ENCODE data around the gene PDE9A. TPM values are rescaled to one million over a fixed set of nuclear protein-coding genes. Genes with fewer than 3 reads are reported as not detected.
A peak's percentile ranks its signal among the peaks of the same experiment; 100 is the strongest.
"Not testable (repeated sequence)": the region's sequence is repeated elsewhere in the genome, so short reads cannot be mapped to it uniquely, and the experiment has no call there.

The PDE9A gene
- polyA plus RNA-seq, 10 donors, result 6.7 to 10.7 (median 8.5) TPM

DNA sequence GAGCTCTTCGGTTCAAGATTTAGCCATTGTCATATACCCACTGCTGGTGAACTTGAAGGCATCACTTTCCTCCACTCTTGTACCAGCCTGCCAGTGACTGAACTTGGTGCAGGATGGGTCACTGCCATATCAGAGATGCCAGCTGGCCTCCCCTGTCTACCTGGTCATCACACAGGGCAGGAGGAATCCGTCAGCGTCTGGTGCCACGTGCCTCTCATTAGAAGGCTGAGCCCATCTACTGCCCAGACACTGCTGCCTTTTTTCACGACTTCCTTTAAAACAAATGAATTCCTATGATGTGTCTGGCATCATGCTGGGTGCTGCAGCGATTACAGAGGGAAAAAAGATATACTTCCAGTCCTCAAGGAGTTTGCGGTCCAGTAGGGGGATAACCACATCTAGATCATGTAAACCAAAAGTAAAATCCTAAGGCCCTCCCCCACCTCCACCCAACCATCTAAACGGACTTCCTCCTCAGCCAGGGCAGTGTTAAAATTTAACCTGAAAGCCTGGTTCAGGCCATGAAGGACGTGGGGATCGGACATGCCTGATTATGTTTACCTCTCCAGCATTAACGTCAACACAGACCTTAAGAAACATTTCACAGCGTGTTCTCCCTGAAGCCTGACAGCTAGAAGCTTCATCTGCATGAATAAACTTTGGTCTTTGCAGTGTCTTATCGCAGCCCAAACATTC is 29.2 kb upstream of the PDE9A start:
- no peak for DNase-seq

DNA sequence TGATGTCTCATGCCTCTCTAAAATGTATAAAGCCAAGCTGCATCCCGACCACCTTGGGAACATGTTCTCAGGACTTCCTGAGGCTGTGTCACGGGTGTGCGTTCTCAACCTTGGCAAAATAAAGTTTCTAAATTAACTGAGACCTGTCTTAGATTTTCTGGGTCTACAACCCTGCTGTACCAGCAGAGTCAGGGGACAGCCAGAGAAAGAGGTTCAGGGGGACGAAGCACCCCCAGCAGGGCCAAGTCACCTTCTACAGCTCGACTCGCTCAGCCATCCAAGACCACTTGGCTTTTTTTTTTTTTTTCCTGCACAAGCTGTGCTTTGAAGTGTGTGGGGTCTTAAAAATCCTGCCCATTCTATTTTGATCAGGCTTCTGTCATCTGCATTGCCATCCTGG is 28.5 kb upstream of the PDE9A start:
- no peak for DNase-seq

DNA sequence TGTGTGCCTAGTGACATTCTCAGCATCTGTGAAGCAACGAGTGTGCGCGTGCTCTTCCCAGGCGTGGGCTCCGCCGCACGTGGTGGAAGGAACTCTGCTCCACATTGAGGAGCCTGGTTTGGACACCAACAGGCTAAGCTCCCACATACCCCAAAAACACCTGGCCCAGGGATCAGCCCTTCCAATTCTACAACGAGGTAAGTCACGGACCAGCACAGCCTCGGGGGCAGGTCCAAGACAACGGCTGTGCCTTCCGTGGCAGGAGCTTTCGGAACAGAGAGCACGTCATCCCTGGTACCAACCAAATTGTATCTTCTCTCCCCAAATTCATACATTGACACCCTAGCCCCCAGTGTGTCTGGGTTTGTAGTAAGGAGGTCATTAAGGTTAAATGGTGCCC is 27.2 kb upstream of the PDE9A start:
- no peak for DNase-seq

DNA sequence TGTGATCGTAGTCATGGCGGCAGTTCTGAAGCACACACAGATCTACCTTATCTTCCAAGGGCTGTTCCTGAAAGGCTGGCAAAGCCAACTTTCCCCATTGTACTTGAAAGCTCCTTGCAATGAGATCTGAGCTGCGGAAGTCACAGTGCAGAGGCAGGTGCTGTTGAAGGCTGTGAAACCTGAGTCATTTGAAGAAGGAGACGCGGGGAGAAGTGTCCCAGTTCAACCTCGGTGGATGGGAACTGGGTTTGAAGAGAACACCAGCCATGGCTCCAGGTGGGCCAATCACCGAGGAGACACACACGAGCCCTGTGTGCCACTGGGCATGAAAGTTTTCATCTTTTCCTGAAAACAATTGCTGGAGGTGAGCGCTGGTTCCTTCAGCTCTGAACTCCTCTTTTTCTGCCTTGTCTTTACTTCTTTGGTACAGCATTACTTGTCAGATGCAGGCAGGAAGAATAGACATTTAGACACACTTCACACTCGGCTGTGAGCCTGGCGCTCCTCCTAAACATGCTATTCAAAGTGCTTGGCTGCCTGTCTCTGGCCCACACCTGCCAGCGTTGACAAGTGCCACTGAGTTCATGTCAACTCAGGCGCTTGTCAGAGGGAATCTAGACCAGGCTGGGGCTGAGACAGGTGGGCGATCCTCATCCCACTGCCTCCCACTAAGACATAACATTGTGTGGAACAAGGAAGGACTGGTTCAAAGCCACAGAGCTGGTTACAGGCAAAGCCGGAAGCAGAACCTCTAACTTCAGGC is 25.7 kb upstream of the PDE9A start:
- no peak for DNase-seq

DNA sequence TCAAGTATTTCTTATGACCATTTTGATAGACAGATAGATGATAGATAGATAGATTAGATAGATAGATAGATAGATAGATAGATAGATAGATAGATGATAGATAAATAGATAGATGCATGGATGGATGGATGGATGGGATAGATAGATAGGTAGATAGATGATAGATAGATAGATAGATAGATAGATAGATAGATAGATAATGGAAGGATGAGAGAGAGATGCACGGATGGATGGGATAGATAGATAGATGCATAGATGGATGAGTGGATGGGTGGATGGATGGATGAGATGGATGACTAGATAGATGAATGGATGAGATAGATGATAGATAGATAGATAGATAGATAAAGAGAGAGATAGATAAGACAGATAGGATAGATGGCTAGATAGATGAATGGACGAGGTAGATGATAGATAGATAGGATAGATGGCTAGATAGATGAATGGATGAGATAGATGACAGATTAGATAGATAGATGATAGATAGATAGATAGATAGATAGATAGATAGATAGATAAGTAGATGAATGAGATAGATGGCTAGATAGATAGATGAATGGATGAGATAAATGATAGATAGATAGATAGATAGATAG is 24.9 kb upstream of the PDE9A start:
- not testable (repeated sequence) for DNase-seq

DNA sequence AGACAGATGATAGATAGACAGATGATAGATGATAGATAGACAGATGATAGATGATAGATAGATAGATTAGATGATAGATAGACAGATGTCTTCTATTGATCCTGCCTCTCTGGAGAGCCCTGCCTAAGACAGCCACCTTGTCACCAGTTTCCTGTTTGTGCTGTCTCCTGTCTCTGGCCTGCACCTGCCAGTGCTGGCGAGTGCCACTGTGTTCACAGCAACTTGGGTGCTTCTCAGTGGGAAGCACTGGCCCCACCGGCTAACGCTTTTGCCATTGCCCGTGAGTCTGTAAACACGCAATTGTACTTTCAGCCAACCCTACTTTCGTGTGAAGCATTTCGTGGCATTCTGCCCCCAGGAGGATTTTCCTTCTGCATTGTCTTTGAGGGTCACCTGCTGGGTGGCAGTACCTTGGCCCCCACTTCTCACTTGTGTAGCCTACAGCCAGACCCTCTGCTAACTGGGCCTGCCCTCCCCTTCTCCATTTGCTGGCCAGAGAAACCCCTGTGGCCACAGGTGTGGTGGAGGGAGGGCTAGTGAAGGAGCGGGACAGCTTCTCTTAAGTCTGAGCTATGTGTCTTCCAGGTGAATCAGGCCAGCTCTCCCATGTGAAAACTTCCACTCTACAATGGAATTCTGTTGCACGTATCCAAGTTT is 23.4 kb upstream of the PDE9A start:
- no peak for DNase-seq

DNA sequence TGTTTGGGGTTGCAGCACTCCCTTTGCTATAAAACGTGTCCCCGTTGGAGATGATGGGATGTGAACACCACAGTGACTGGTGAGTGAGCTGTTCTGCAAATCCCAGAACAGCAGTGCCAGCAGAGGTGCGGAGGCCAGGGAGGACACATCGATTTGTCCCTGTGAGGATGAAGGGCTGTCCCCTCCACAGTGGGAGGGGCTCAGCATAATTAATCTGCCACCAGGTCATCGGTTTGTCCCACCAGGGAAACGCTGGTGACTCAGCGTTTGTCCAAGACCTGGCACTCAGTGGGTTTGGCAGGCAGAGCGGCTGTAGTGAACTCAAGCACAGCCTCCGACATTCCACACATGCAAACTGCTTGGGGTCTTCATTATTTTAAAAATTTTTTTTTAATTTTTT is 22.8 kb upstream of the PDE9A start:
- no peak for DNase-seq

DNA sequence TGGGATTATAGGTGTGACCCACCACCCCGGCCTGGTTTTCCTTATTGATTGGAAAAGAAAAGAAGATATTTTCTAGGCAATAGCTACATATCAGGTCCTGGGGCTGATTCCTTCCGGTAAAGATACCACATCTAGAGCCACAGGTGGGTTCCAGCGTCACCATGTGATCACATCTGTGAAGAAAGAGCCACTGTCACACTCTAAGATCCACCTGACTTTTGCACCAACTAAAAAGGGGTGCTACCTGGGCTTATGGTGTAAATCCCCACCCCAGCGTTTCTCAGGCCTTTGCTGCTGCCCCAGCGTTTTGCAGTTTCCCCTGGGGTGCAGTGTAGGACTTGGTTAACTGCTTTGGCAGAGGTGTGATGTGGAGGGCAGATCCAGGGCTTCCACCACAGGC is 22.3 kb upstream of the PDE9A start:
- DNase-seq, result no peak

DNA sequence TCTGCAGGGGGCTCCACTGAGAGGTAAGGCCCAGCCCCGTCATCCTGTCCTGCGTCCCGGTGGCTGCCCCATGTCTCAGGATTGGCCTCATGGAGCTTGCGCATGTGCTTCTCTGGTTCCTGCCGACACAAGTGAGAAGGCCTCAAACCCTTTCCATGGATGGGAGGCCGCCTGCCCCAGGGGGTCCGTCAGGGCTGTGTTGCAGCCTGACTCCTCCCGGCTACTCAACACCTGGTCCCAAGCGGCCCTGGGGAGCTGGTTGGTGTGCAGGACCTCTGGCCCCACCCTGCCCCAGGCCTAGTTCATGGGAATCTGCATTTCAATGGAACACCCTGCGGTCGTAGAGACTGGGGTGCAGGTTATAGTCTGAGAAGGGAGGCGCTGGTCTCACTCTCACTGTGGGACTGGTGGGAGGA is 21.1 kb upstream of the PDE9A start:
- DNase-seq, result no peak

DNA sequence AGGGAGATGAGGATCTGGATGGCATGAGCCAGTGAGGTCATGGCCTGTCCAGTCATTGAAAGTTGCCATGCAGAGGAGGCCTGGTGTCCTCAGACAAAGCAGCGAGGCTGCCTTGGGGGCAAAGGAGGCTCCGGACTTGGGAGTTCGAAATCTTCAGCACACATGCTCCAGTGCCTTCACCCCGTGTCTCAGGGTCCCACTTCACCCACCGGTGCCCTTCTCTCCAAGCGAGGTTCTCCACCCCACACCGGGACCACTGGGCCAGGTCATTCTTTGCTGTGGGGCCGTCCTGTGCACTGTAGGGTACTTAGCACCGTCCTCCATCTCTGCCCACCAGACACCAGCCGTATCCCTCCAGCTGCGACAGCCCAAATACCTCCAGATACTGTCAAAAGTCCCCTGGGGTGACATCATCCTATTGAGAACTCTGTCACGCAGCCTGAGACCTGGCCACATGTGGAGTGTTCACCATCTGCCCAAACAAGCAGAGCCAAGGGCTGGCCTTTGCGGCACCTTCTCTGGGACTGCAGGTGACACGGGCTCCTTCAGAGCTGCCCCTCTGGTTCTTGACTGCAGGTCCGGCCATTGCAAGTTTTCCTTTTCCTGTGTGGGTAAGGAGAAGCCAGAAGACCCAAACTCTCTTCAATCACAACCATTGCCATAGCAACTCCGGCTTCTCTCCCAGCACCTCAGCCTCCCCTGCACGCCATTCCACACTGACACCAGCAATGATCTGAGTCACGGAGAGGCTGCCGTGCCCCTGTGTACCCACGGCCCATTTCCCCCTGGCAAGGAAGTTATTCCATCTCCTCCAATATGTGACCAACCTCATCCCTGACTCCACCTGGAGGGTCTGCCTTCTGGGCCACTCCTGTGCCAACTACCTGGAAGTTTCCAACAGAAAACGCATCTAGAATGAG is 20.4 kb upstream of the PDE9A start:
- DNase-seq, result no peak

DNA sequence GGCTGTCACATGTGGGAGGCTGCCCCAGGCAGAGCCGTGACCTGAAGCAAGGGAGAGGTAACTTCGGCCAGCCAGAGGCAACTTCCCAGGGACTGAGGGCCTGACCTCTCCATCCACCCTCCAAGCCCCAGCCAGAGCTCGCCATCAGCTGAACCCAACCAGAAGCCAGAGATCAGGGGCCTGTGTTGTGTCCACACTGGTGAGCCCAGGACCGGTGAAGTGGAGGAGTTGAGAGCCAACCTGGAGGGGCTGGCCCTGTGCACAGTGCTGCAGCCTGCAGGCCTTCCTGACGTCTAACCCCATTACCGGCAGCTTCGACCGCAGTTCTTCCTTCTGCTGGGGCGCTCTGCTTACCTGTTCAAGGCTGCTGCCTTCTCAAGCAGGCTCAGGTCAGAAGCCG is 19.6 kb upstream of the PDE9A start:
- DNase-seq, result no peak

DNA sequence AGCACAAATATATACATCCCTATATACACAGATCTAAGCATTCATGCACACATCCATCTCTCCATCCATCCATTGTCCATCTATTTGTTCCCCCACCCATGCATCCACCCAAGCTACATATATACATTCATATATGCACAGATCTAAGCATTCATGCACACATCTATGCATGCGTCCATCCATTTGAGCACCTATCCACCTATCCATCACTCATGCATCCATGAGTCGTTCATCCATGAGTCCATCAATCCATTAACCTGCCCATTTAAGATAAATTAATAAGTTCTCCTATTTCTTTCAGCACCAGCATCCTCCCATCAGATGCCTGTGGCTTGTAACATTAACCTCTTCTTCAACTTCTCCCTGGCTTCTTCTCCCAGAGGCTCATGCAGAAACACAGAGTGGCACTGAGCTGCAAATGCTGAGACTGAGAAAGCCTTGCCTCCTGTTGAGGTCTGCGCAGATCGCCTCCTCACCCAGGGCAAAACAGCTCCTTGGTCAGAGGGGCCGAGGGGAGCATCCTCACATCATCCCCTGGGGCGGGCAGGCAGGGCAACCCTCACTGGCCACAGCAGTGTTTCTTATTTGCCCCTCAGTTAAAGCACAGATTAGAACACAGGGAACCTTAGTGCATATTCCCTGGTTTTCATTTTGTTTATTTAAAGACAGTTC is 17.4 kb upstream of the PDE9A start:
- DNase-seq, result no peak

DNA sequence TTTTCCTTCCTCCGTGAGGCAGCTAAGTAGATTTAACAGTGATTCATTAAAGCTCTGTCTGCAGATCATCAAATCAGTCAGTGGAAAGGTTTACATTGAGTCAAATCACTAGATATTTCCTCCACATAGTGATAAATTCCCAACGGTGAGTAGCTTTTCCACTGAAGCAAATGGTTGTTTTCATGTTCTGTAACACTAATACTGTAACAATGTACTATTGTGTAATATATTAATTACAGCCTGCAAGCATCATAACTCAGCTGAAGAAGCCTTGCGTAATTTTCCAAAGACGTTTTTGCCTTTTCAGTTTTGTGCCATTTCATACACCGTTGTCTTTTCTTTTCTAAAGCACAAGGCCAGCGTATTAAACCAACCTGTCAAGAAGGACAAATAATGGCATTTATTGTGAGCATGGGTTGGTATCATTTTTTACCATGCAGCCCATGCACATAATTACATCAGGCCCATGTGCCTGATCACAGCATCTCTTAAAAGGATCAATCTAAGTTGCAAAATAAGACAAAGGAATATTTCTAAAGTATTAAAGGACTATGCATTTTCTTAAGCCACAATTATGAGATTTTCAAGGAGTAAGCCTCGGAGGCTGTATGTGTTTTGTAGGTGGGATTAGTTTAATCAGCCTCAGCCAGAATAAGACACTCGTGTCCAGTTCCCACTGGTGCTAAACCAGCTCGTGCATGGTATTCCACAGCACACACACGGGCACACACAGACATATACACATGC is 16.7 kb upstream of the PDE9A start:
- peak in 1 of 3 donors; percentile 37 for DNase-seq

DNA sequence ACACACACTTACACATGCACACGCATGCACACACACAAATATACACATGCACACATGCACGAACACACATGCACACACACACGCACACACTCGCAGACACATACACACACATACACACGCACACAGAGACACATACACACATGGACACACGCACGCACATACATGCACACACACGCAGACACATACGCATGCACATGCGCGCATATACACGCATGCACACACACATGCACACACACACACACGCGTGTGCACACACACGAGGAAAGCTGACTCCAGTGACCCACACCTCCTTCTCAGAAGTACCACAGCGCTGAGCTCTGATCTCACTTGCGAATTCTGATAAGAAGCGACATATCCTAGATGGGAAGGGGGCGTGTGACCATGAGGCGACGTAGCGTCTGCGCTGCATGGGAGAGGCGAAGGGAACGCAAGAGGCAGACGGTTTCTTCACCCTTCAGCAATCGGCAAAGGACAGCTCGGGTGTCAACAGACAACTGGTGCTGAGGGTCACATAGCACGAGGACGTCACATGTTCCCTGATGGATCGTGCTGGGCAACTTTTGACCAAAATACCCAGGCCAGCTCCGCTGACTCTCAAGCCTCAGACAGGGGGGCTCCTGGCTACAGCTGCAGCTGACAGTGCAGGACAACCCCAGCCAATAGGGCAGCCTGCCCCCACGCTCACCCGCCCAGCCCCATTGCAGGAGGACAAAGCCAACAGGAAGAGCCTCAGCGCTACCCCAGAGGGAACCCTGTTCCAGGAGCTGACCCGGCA is 16.0 kb upstream of the PDE9A start:
- no peak for DNase-seq

DNA sequence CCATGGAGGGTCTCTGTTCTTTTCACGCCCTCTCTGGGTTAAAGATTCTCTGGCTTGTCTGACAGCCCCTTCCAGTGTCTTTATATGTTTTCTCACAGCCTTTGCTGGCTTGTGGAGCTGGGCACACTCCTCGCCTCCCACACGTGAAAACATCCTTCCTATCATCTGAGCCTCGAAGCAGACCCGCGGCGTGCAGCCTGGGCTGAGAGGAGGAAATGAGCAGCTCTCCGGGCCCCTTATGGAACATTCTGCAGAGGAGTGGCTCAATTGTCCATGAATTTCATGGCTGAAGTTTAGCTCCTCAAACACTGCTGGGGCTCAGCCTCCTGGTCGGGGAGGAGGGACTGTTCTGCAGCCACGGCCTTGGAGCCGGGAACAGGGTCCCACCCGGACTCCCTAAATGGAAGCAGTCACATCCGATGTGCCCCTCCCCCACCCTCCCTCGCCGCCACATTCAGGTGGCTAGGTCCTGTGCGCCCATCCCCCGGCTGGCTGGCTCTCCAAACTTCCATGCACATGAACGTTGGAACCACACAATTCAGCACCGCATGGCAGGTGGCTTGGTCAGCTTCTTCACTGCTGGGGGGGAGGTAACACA is 15.1 kb upstream of the PDE9A start:
- no peak for DNase-seq

DNA sequence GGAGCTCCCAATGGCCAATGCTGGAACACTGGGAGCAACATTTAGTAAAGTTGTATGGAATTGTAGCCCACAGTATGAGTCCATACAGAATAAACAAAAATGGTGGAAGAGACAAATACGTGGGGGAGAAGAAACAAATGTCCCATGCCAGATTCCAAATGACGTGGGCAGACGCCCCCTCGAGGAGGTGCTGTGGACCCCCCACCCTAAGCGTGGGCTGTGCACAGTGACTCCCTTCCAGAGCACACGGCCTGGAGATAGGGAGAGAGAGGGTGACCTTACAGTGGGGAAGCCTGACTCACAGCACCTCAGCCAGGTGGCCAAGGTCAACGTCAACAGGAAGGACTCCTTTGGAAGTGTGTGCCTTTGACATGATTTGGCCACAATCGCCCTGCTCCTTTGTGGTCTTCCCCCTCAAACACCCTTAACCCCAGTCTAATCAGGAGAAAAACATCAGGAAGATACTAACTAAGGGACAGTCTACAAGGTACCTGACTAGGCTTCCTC is 13.7 kb upstream of the PDE9A start:
- DNase-seq, result no peak

DNA sequence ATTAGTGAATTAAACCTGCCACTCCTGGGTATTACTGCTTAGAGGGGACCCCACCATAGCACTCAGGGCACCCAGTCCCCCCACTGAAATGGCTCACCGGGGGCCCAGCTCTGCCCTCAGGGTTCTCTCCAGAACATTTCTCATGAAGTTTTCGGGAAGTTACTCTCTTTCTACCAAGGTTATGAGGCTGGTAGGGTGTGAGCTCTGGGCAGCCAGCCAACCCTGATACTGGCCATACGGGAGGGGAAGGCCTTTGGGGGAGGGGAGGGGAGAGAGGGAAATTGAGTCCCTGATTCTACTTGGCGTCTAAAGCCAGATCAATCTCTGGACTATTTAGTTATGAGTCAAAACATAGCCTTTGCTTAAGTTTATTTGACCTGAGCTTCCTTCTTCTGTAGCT is 12.9 kb upstream of the PDE9A start:
- no peak for DNase-seq

DNA sequence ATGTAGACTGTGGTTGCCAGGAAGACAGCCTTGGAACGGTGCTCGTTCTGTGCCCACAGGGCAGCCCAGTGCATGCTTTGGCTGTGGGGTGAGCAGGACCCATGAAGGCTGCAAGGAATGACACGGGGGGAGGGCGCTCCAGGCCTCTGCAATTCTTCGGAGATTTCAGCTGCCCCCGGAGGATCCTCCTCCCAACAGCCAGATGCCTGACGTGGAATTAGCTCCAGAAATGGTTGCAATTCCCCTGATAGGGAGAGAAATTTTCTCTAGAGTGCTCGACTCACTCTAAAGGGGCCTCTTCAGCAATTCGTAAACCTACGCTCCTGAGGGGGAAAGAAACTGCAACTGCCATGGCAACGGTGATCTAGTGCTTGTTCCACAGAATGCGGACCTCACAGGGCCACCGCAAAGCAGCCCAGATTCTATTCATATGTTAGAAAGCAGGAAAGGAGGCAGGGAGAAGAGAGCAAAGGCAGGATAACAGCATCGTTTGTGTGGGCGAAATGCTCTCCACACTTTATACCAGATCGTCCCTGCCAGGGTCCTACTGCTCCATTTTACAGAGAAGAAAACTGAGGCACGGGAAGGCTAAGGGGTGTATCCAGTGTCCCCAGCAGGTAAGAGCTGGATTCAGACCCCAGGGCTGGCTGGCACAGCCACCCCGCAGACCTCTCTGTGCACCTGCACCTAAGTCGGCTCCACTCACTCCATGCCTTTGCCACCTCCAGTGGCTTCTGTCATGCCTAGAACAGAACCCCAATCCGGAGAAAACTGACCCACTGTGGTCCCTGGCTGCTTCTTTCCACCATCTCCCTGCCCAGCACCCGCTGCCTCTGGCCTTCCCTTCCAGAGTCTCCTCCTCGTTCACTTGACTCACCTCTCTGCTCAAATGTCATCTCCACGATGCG is 11.9 kb upstream of the PDE9A start:
- DNase-seq, result peak in 1 of 3 donors; percentile 66

Data from muscle of back (tissue), 11 donors.